ENCODE results near the gene DLG5. TPM values are rescaled to one million over a fixed set of nuclear protein-coding genes. Genes with fewer than 3 reads are reported as not detected.
"Not testable (repeated sequence)": the region's sequence is repeated elsewhere in the genome, so short reads cannot be mapped to it uniquely, and the experiment has no call there.

Gene DLG5
- total RNA-seq, 2 donors from 2014 or later = 9.7 to 13.1 TPM

DNA sequence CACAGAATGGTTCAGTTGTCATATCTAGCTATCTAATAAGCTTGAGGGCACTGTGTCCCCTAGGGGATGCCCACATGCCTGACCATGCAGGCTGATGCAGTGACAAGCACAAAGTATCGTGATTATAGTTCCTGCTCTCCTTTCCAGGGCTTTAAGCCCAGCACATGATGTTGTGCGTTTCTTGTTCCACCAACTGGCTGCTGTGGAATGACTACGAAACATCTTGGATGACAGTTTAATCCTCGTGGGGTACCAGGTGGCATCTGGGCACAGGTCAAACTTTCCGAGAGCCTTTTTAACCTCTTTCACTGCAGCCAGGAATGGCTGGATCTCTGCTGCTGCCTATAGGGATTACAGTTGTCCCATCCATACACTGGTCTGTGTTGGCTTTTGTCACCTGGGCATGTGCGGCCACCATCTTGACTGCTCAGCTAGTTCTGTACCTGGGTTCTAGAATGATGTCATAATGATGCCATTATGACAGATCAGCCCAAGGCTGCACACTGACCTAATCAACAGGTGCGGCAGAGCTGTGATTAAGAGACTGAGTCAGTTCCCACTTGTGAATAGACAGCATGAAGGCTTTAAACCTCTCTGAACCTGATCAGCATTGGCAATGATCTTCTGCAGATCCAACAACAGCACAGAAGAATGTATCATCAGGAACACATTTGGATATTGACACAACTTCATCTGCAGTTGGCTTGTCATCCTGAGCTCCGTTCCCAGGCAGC, 144.1 kb downstream of the DLG5 start:
- no peak overlapping the region for H3K27ac Mint-ChIP-seq
- H3K36me3 Mint-ChIP-seq (ENCODE audit: low read depth) = peaks cover 2% of the 10 kb centered on the region
- DNase-seq (no peak), ATAC-seq (no peak)
- no peaks in the 10 kb centered on the region for H3K27me3 Mint-ChIP-seq
- no peak overlapping the region for H3K4me3 Mint-ChIP-seq
- peaks cover 3% of the 10 kb centered on the region for H3K9me3 ChIP-seq (ENCODE audit: control insufficient read depth, low read length, poor library complexity, severe bottlenecking)
- H3K4me1 Mint-ChIP-seq = no peaks in the 10 kb centered on the region

- no peak for DNase-seq
- H3K27me3 Mint-ChIP-seq = no peaks in the 10 kb centered on the region
These were observed 144.9 kb downstream of the DLG5 start for GRCh38 chr10:77781451-77782327.

GRCh38 chr10:77780180-77780579, 146.4 kb downstream of the DLG5 start:
- no peak overlapping the region for H3K27ac Mint-ChIP-seq
- no peak for ATAC-seq

More at GRCh38 chr10:77781451-77782327, 144.9 kb downstream of the DLG5 start:
- peaks cover 2% of the 10 kb centered on the region for H3K36me3 Mint-ChIP-seq (ENCODE audit: low read depth)
- ATAC-seq = no peak
- peaks cover 3% of the 10 kb centered on the region for H3K9me3 ChIP-seq (ENCODE audit: control insufficient read depth, low read length, poor library complexity, severe bottlenecking)
- H3K27ac Mint-ChIP-seq = no peak overlapping the region
- no peak overlapping the region for H3K4me3 Mint-ChIP-seq
- H3K4me1 Mint-ChIP-seq = no peaks in the 10 kb centered on the region

DNA sequence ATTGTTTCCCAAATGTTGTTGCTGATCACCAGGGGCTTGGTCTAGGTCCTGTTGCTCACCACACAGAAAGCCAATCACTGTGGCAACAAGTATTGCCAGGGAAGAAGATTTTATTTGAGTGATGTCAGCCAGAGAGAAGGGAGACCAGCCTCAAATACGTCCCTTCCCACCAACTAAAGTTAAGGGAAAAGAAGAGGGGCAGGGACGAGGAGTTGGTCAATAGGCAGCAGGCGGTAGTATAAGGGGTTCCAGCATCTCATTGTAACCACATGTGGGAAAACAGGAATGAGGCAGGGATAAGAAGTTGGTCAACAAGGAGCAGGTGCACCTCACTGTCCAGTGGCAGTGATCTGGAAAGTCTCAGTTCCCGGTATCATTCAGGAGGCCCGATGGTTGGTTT, 150.1 kb downstream of the DLG5 start:
- H3K9me3 ChIP-seq (ENCODE audit: control insufficient read depth, low read length, poor library complexity, severe bottlenecking) = peaks cover 3% of the 10 kb centered on the region
- Mint-ChIP-seq H3K4me1 (peaks cover 4% of the 10 kb centered on the region), H3K27ac (no peak overlapping the region), H3K36me3 (ENCODE audit: low read depth) (no peaks in the 10 kb centered on the region), H3K27me3 (no peaks in the 10 kb centered on the region), H3K4me3 (no peak overlapping the region)
- no peak for DNase-seq
- no peak for ATAC-seq

More at GRCh38 chr10:77780180-77780579, 146.4 kb downstream of the DLG5 start:
- Mint-ChIP-seq H3K27me3 (no peaks in the 10 kb centered on the region), H3K4me1 (no peaks in the 10 kb centered on the region), H3K36me3 (ENCODE audit: low read depth) (peaks cover 2% of the 10 kb centered on the region), H3K4me3 (no peak overlapping the region)
- no peak for DNase-seq
- H3K9me3 ChIP-seq (ENCODE audit: control insufficient read depth, low read length, poor library complexity, severe bottlenecking) = peaks cover 3% of the 10 kb centered on the region

- H3K36me3 Mint-ChIP-seq (ENCODE audit: low read depth) = no peaks in the 10 kb centered on the region
- no peak overlapping the region for H3K4me3 Mint-ChIP-seq
These were observed 151.6 kb downstream of the DLG5 start for GRCh38 chr10:77774940-77775391.

DNA sequence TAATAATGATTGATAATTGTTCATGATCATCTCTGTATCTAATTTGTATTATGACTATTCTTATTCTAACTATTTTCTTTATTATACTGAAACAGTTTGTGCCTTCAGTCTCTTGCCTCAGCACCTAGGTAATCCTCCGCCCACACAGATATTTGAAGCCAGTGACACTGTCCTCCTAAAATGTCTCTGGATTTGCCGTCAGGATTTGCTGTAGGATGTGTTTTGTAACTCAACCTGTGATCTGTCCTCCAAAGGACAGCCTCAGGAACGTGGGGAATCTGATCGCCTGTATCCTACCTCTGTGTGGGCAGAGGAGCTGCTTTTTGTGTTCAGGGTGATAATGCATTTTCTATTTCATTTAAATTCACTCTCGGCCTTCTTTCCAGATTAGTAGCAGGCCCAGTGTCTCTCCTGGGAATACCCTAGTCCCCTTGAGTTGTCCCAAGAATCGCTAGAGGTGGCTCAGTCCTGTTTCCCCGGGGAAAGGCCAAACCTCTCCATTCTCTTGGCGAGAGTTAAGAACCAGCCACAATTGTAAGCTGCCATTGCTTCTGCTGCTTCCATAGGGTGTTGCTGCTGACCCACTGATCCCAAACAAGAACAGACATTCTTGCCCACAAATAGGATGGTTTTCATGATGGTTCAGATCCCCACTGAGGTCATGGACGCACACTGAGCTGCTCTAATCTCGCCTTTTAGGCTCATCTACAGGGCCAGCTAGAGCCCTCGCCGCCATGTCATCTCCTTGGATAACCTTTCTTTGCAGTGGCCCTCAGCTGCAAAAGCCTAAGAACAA, 152.7 kb downstream of the DLG5 start:
- H3K27me3 Mint-ChIP-seq = no peaks in the 10 kb centered on the region

More at GRCh38 chr10:77774940-77775391, 151.6 kb downstream of the DLG5 start:
- H3K27me3 Mint-ChIP-seq = no peaks in the 10 kb centered on the region
- peaks cover 3% of the 10 kb centered on the region for H3K9me3 ChIP-seq (ENCODE audit: control insufficient read depth, low read length, poor library complexity, severe bottlenecking)
- DNase-seq = no peak
- no peak for ATAC-seq
- H3K27ac Mint-ChIP-seq = no peak overlapping the region
- H3K4me1 Mint-ChIP-seq = peaks cover 7% of the 10 kb centered on the region

GRCh38 chr10:77772852-77773600, 153.5 kb downstream of the DLG5 start:
- H3K27ac Mint-ChIP-seq = peak overlapping the region; percentile 9

More for the DNA sequence above, 152.7 kb downstream of the DLG5 start:
- DNase-seq (no peak), ATAC-seq (no peak)
- H3K36me3 Mint-ChIP-seq (ENCODE audit: low read depth) = no peaks in the 10 kb centered on the region
- H3K4me1 Mint-ChIP-seq = peaks cover 7% of the 10 kb centered on the region
- H3K4me3 Mint-ChIP-seq = no peak overlapping the region
- H3K9me3 ChIP-seq (ENCODE audit: control insufficient read depth, low read length, poor library complexity, severe bottlenecking) = peaks cover 3% of the 10 kb centered on the region
- no peak overlapping the region for H3K27ac Mint-ChIP-seq

GRCh38 chr10:77771851-77772250, 154.7 kb downstream of the DLG5 start:
- H3K4me1 Mint-ChIP-seq = peaks cover 7% of the 10 kb centered on the region
- H3K36me3 Mint-ChIP-seq (ENCODE audit: low read depth) = no peaks in the 10 kb centered on the region
- no peak overlapping the region for H3K4me3 Mint-ChIP-seq
- no peaks in the 10 kb centered on the region for H3K27me3 Mint-ChIP-seq
- no peak for DNase-seq
- ATAC-seq = no peak
- no peak overlapping the region for H3K27ac Mint-ChIP-seq
- no peaks in the 10 kb centered on the region for H3K9me3 ChIP-seq (ENCODE audit: control insufficient read depth, low read length, poor library complexity, severe bottlenecking)

More at GRCh38 chr10:77772852-77773600, 153.5 kb downstream of the DLG5 start:
- DNase-seq; ATAC-seq; H3K4me1 Mint-ChIP-seq; H3K36me3 Mint-ChIP-seq (ENCODE audit: low read depth); H3K27me3 Mint-ChIP-seq; H3K9me3 ChIP-seq (ENCODE audit: control insufficient read depth, low read length, poor library complexity, severe bottlenecking); H3K4me3 Mint-ChIP-seq: not testable (repeated sequence)

- no peak overlapping the region for H3K4me3 Mint-ChIP-seq
- no peak overlapping the region for H3K27ac Mint-ChIP-seq
- H3K9me3 ChIP-seq (ENCODE audit: control insufficient read depth, low read length, poor library complexity, severe bottlenecking) = no peaks in the 10 kb centered on the region
- no peaks in the 10 kb centered on the region for H3K27me3 Mint-ChIP-seq
- ATAC-seq (no peak), DNase-seq (no peak)
- peaks cover 7% of the 10 kb centered on the region for H3K4me1 Mint-ChIP-seq
- no peaks in the 10 kb centered on the region for H3K36me3 Mint-ChIP-seq (ENCODE audit: low read depth)
These were observed 155.1 kb downstream of the DLG5 start for GRCh38 chr10:77771450-77771849.

GRCh38 chr10:77770868-77771175, 155.7 kb downstream of the DLG5 start:
- H3K9me3 ChIP-seq (ENCODE audit: control insufficient read depth, low read length, poor library complexity, severe bottlenecking) = no peaks in the 10 kb centered on the region
- Mint-ChIP-seq H3K36me3 (ENCODE audit: low read depth) (no peaks in the 10 kb centered on the region), H3K27me3 (no peaks in the 10 kb centered on the region), H3K27ac (no peak overlapping the region), H3K4me3 (no peak overlapping the region), H3K4me1 (peaks cover 7% of the 10 kb centered on the region)
- DNase-seq (no peak), ATAC-seq (no peak)

- DNase-seq = no peak
- peaks cover 7% of the 10 kb centered on the region for H3K4me1 Mint-ChIP-seq
- no peak overlapping the region for H3K27ac Mint-ChIP-seq
- no peaks in the 10 kb centered on the region for H3K9me3 ChIP-seq (ENCODE audit: control insufficient read depth, low read length, poor library complexity, severe bottlenecking)
- H3K36me3 Mint-ChIP-seq (ENCODE audit: low read depth) = no peaks in the 10 kb centered on the region
- no peaks in the 10 kb centered on the region for H3K27me3 Mint-ChIP-seq
- ATAC-seq = no peak
- H3K4me3 Mint-ChIP-seq = no peak overlapping the region
These were observed 156.3 kb downstream of the DLG5 start for GRCh38 chr10:77770081-77770867.

- Mint-ChIP-seq H3K4me3 (no peak overlapping the region), H3K36me3 (ENCODE audit: low read depth) (no peaks in the 10 kb centered on the region), H3K27ac (no peak overlapping the region), H3K4me1 (peaks cover 9% of the 10 kb centered on the region), H3K27me3 (peaks cover 7% of the 10 kb centered on the region)
- H3K9me3 ChIP-seq (ENCODE audit: control insufficient read depth, low read length, poor library complexity, severe bottlenecking) = no peaks in the 10 kb centered on the region
- DNase-seq (no peak), ATAC-seq (no peak)
These were observed 158.5 kb downstream of the DLG5 start for GRCh38 chr10:77768039-77768438.

Data from T-helper 17 cell (primary cell).